GM21367 (cell line): Measurements from ENCODE around the gene KLK13.

Experiments used
- ATAC-seq: cut with Tn5 transposase; IDR thresholded peaks from one replicate; pipeline ENCODE4 v1.9.1; 2021; ENCODE audit not compliant: unreplicated experiment

Gene KLK13

GRCh38 chr19:51064534-51065220, at the start of gene KLK13:
Gene KLK13 (minus strand): TSS chr19:51065092. CDS start chr19:51065067, 25 bp downstream.
- ATAC-seq = no peak

DNA sequence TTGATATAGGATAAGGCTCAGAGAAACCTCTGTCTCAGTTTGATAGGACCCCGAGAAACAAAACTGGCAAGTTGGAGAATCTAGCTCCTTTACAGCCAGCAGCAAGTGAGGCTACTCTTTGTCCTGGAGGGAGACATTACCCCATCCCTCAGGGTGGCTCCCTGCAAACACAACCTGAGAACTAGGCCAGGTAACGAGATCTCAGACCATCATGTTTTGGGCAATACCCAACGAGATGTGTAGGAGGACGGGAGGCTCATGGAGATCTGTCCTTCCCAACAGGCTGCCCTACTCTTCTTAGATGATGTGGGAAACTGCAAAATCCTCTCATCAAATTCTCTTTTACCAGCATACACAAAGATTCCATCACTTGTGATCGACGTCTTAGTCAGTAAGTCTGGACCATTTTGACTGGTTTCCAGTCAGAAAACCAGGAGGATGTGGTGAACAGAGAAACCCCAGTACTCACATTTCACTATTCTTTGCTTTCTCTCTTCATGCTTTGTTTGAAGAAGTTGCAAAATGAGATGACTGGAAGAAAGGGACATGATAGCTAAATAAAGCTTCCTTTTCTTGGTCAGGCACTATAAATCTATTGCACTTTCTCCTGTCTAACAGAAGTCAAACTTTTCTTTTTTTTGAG, 49.3 kb upstream of the KLK13 start:
- ATAC-seq = no peak

- no peak for ATAC-seq
Measured at GRCh38 chr19:51111606-51112005, 46.7 kb upstream of the KLK13 start.

DNA sequence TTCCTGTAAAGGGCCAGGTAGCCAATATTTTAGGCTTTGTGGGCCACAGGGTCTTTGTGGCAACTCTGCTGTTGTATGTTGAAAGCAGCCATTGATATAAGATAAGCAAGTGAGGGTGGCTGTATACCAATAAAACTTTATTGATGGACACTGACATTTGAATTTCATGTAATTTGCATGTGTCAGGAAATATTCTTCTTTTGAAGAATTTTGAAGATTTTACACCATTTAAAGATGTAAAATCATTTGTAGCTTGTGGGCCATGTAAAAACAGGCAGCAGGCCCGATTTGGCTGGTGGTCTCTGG, 45.7 kb upstream of the KLK13 start:
- no peak for ATAC-seq

DNA sequence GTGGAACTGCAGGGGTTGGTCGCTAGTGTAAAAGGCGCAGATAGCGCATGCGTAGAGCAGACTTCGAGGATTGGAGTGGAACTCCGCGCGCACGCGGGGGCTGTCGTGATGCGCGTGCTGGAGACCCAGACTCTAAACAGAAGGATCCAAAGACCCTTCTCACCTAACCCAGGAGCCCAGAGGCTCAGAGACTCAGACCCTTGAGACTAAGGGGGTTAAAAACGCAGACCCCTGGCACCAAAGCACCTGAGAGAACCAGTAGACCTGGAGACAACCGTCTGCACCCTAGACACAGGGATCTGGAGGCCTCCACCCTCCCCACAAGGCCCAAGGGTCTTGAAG, 43.9 kb upstream of the KLK13 start:
- peak; percentile 16 for ATAC-seq

- peak; percentile 90 for ATAC-seq
Measured at GRCh38 chr19:51108066-51108804, 43.3 kb upstream of the KLK13 start, which contains the start of gene CTU1. Gene CTU1 (minus strand): TSS chr19:51108409. CDS start chr19:51104569, 3,840 bp downstream.

DNA sequence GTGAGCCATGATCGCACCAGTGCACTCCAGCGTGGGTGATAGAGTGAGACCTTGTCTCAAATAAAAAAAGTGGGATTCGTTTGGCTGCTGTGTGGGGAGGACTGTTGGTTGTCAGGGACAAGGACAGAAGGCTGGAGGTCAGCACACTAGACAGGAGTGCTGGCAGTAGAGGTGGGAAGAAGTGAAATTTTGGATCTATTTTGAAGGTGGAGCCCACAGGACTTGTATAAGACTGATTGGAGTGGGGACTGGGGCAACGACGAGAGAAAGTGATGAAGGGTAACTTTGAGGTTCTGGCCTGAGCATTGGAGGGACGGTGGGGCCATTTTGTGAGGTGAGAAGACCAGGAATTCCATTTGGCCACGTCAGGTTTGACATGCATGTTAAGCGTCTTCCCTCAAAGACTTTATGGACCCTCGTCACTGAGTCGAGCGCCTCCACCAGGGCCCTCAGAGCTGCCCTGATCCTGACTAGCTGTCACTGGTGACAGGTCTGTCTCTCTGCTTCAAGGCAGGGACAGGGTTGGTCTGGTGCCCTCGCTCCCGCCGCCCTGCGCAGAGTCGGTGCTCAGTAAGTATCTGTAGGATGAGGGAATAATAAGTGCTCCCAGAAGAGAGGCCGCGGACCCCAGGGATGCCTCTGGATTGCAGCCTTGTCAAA, 42.6 kb upstream of the KLK13 start:
- no peak for ATAC-seq

GRCh38 chr19:51103926-51104341, 39.0 kb upstream of the KLK13 start:
- ATAC-seq = no peak

DNA sequence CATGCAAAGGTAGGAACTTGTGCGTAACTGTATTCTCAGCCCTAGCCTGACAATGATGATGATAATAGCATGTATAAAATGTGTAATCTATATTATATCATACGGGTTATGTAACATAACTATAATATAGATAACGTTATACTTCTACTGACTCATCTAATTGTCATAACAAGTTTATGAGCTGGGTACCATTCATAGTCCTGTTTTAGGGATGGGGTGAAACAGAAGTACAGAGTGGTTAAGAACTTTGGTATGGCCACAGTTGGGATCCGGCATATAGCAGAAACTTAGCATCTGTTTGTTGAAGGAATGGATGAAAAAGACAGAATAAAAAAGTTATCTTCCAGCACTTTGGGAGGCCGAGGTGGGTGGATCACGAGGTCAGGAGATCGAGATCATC, 38.1 kb upstream of the KLK13 start:
- ATAC-seq = no peak

DNA sequence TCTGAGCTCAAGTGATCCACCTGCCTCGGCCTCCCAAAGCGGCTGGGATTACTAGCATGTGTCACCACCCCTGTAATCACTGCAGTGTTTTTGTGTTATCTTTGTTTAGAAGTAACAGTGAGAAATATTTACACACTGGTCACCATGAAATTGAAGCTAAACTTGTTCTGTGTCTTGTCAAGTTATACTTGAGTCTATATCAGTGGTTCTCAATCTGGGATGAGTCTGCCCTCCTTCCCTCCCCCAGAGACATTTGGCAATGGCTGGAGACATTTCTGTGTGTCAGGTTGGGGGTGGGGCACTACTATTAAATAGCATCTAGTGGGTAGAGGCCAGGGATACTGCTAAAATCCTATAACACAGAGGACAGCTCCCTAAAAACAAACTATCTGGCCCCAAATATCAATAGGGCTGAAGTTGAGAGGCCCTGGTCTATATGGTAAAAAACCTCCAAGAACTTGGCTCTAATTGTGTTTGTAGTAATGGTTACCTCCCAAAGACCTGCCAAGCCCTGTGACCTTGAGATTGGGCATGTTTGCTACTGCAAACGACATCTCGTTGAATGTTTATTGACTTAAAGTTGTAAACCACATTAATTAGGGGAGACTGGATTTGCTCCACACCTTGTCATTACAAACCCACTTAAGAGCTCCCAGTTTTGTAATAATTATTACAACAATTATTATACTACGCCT, 36.4 kb upstream of the KLK13 start:
- ATAC-seq = no peak

- ATAC-seq = no peak
Measured at GRCh38 chr19:51100601-51101000, 35.7 kb upstream of the KLK13 start.

DNA sequence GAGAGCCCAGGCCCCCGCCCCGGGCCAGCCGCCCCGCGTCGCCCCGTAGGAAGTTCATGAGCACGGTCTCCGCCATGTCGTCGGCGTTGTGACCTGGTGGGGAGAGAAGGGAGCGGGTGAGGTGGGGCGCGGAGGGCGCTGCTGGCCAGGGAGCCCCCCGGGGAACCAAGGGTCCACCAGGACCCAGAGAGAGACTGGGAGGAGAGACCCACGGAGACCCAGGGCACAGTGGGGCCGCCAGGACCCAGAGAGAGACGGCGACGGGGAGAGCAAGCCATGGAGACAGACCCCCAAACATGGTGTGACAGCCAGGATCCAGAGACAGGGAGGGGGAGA, 34.1 kb upstream of the KLK13 start:
- no peak for ATAC-seq

GRCh38 chr19:51098365-51099046, 33.6 kb upstream of the KLK13 start:
- no peak for ATAC-seq

DNA sequence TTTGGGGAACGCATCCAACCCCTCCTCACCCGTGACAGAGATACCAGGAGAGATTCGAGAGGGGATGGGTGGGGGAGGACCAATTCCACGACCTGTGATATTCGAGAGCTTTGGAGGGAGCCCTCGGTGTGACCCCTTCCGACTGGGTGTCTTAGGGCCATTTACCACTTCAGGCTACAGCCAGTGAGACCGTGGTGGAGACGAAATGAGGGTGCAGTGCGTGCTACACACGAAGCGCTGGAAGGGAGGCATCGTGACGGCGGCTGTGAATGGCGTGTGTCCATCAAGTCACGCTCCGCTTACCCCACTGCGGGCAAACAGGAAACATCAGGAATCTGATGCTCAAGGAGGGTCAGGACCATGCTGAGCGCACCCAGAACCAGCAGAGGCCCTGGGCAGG, 32.9 kb upstream of the KLK13 start:
- ATAC-seq = no peak

DNA sequence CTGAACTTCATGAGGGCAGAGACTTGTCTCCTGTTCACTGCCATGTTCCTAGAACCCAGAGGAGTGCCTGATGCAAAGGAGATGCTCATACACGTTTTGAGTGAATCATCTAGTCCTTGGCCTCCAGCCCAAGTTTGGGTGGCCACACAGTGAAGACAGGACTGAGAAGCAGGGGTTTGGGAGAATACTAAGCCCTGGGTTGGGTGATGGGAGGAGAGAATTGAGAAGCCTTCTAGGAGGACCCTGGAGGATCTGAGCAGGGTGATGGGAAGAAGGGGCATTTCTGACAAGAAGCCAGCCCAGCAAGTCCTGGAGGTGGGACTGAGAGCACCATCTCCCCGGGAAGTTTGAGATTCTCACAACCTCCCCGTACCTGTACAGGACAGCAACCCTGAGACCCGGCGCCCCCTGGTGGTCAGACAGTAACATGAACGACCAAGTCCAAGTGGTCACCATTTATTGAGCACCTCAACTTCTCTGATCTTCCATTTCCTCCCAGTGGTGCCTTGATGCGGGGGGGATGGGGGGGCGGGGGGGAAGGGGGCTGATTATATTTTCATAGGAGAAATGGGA, 32.4 kb upstream of the KLK13 start:
- ATAC-seq = no peak

DNA sequence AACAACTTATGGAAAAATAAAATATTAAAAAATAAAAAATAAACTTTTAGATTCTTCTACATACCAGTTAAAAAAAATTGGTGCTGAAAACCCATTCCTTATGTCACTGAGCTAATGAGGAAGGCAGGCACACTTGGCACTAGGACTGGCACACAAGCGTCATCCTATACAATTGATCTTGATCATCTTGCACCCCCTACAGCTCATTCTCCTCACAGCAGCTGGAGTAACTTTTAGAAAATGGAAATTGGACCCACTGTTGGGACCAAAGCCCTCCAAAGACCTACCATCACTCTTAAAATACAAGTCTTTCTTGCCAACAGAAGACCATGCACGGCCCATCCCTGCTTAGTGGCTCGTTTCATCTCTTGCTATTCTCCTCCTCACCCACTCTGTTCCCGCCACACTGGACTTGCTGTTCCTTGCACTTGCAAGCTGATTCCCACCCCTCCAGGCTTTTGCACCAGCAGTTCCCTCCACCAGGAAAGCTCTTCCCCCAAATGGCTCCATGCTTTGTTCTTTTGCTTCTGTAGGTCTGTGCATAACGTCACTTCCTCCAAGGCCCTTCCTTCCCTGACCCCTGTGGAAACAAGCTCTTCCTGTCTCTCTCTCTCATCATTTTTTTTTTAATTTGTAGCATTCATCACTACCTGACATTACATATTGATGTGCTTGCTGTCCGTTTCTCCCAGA, 31.7 kb upstream of the KLK13 start:
- ATAC-seq = no peak

- ATAC-seq = no peak
Measured at GRCh38 chr19:51094696-51095279, 29.9 kb upstream of the KLK13 start.

GRCh38 chr19:51093510-51094345, 28.8 kb upstream of the KLK13 start:
- no peak for ATAC-seq

- ATAC-seq = no peak
Measured at GRCh38 chr19:51093101-51093500, 28.2 kb upstream of the KLK13 start.
